ENCODE data around the gene C1QTNF5. TPM values are rescaled to one million over a fixed set of nuclear protein-coding genes. Genes with fewer than 3 reads are reported as not detected.

The C1QTNF5 gene
- total and polyA plus RNA-seq, 4 donors, result 1.9 to 6.4 (median 3.3) TPM

GRCh38 chr11:119381181-119381988 lies 40.7 kb upstream of the C1QTNF5 start, which contains the start of gene USP2:
USP2 (minus strand) TSS chr11:119381690; CDS start chr11:119373480, 8,210 bp downstream.
- Histone ChIP-seq H3K9ac (ENCODE audit: low read depth in 1 of 2, low read length in 2 of 2) (peak within 1 kb of the TSS; percentile 0 to 33), H3K27ac (ENCODE audit: low read depth in 1 of 2, low read length in 2 of 2) (no peak within 1 kb of the TSS), H3K9me3 (ENCODE audit: control insufficient read depth in 4 of 4, low read length in 3 of 4) (no peaks in the 10 kb centered on the region), H3K4me1 (ENCODE audit: control insufficient read depth in 4 of 4, insufficient read depth in 4 of 4, low read length in 3 of 4) (peaks cover 6 to 15% (median 12%) of the 10 kb centered on the region in 4 donors), H3K27me3 (ENCODE audit: control insufficient read depth in 4 of 4, insufficient read depth in 4 of 4, low read length in 3 of 4) (no peaks in the 10 kb centered on the region), H3K4me3 (ENCODE audit: low read depth in 1 of 3, low read length in 3 of 3) (peak within 1 kb of the TSS; percentile 43 to 51 (median 50)), H3K36me3 (ENCODE audit: control insufficient read depth in 4 of 4, insufficient read depth in 3 of 4, low read depth in 1 of 4, low read length in 3 of 4) (no peaks in the 10 kb centered on the region)
- DNase-seq (ENCODE audit: low spot score), result peak; percentile 95
- TF ChIP-seq ATF3 (IDR thresholded peaks at IDR 0.05), result no peak
- TF ChIP-seq TAF1 (conservative IDR thresholded peaks at IDR 0.05), result no peak
- peak; percentile 56 for TF ChIP-seq SP1 (IDR thresholded peaks at IDR 0.05)
- peak; percentile 76 to 84 for TF ChIP-seq RAD21 (IDR thresholded peaks at IDR 0.05)
- no peak for TF ChIP-seq HNF4G (IDR thresholded peaks at IDR 0.05)
- TF ChIP-seq HNF4A (conservative IDR thresholded peaks at IDR 0.05), result peak in 1 of 2 donors; percentile 53
- no peak for TF ChIP-seq NR2F2 (IDR thresholded peaks at IDR 0.05)
- peak; percentile 37 for TF ChIP-seq REST (IDR thresholded peaks at IDR 0.05)
- TF ChIP-seq YY1 (IDR thresholded peaks at IDR 0.05), result peak; percentile 53
- TF ChIP-seq CTCF (IDR thresholded peaks at IDR 0.05; ENCODE audit: low read depth, low read length, missing input control), result peak; percentile 85
- peak; percentile 98 for TF ChIP-seq MAX (IDR thresholded peaks at IDR 0.05)
- no peak for TF ChIP-seq ZBTB33 (IDR thresholded peaks at IDR 0.05)
- TF ChIP-seq GABPA (IDR thresholded peaks at IDR 0.05 in 1 of 2, conservative IDR thresholded peaks at IDR 0.05 in 1 of 2), result peak in 1 of 2 donors; percentile 32
- TF ChIP-seq FOXA2 (IDR thresholded peaks at IDR 0.05), result no peak
- TF ChIP-seq EGR1 (IDR thresholded peaks at IDR 0.05; ENCODE audit: low read depth in 2 of 2), result no peak
- peak in 1 of 2 donors; percentile 12 for TF ChIP-seq JUND (IDR thresholded peaks at IDR 0.05)
- peak; percentile 9 to 59 for TF ChIP-seq RXRA (IDR thresholded peaks at IDR 0.05)
- no peak for TF ChIP-seq FOXA1 (IDR thresholded peaks at IDR 0.05)
- under 1% methylated on average over 54 of the region's 54 CpGs for WGBS
